Putamen (tissue), 1 donor: Measurements from ENCODE around the gene ADGRB2.

Experiments used
- DNase-seq: peaks from one replicate; pipeline ENCODE4 v3.0.0-alpha.2; 2016; ENCODE audit warnings: low spot score

ADGRB2 gene, protein sequence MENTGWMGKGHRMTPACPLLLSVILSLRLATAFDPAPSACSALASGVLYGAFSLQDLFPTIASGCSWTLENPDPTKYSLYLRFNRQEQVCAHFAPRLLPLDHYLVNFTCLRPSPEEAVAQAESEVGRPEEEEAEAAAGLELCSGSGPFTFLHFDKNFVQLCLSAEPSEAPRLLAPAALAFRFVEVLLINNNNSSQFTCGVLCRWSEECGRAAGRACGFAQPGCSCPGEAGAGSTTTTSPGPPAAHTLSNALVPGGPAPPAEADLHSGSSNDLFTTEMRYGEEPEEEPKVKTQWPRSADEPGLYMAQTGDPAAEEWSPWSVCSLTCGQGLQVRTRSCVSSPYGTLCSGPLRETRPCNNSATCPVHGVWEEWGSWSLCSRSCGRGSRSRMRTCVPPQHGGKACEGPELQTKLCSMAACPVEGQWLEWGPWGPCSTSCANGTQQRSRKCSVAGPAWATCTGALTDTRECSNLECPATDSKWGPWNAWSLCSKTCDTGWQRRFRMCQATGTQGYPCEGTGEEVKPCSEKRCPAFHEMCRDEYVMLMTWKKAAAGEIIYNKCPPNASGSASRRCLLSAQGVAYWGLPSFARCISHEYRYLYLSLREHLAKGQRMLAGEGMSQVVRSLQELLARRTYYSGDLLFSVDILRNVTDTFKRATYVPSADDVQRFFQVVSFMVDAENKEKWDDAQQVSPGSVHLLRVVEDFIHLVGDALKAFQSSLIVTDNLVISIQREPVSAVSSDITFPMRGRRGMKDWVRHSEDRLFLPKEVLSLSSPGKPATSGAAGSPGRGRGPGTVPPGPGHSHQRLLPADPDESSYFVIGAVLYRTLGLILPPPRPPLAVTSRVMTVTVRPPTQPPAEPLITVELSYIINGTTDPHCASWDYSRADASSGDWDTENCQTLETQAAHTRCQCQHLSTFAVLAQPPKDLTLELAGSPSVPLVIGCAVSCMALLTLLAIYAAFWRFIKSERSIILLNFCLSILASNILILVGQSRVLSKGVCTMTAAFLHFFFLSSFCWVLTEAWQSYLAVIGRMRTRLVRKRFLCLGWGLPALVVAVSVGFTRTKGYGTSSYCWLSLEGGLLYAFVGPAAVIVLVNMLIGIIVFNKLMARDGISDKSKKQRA (N-terminal part only)

DNA sequence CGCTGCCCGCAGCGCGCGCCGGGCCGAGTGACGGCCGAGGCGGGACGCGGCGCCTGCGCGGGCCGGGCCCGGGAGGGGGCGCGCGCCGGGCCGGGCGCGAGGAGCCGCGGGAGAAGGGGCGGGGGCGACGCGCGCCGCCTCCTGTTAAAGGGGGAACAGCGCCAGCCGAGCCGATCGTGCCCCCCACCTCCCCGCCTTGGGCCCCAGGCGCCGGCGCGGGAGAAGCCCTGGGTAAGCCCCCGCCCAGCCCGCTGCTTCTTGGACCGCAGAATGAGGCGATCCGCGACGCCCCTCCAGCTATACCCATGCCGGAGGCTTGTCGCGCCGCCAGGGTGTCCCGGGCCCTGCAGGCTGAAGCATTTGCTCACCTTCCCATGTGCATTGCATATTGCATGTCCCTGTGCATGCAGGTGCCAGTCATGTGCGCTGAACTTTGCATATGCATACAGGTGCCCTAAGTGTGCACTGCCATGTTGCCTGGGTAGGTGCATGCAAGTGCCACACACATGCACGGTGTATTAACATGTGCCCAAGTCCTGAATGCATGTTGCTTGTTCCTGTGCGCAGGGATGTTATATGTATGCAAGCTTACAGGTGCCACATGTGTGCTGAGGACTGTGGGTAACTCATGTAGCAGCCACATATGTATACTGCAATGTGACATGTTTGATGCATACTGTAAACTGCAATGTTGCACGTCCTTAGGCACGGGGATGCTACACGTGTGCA is at the start of gene ADGRB2:
ADGRB2 (minus strand) TSS at position 29 of the 729 bp plus-strand sequence. CDS start 7,119 bp downstream, outside the sequence.
- DNase-seq: peak; percentile 63

DNA sequence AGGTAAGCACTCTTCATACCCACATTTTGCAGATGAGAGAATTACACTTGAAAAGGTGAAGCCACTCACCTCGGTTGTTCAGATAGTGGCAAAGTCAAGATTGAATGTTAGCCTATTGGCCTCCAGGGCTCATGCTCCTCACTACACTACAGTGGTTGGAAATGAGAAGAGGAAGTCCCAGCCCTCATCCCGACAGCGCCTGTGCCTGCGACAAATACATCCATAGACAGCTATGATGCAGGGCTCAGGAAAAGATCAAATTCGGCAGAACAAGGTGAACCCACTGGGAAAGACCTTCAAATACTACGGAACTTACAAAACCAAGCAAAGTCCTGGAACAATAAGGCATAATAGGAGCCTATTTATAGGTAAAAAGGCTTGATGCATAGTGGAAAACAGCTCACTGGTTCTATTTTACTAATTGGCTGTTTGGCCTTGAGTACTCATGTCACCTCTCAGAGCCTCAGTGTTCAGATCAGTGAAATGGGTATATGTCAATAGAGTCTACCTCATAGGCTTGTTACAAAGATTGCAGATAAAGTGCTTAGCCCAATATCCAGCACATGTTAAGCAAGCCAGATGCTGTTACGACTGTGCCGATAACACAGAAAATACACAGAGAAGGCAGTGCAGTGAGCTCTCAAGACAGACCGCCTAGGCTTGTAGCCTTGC is 48.2 kb upstream of the ADGRB2 start:
- no peak for DNase-seq

DNA sequence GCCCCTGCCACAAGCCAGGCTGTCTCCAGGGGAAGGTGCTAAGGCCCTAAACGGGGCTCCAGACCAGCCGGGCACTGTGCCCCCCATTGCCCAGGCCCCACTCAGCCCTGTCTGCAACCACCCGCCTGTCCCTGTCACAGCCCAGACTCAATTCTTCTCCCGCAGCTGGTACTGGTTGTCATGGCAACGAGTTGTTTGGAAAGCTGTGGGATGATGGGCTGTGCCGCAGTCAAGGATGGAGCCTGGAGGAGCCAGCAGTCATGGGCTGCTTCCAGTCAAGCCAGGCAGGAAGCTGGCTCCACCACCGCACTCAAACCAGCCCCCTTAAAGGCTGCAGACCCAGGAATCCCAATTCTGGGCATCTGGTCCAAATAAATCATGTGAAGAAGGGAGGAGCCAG is 47.5 kb upstream of the ADGRB2 start:
- peak; percentile 93 for DNase-seq

DNA sequence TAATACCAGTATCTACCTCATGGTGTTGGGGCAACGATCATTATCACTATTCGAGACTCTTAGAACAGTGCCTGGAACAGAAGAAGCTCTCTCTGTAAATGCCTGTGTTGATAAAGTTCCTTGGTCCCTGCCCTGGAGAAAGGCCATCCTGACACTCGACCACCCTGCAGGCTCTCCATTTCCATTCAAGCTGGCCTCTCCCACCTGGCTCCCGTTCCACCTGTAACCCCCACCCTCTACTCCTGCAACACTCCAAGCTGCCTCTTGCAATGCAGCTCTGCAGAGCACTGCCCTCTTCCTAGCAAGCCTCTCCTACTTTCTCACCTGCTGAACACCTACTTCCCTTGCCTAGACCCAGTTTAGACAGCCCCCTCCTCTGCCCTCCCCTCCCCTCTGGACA is 45.6 kb upstream of the ADGRB2 start:
- no peak for DNase-seq

DNA sequence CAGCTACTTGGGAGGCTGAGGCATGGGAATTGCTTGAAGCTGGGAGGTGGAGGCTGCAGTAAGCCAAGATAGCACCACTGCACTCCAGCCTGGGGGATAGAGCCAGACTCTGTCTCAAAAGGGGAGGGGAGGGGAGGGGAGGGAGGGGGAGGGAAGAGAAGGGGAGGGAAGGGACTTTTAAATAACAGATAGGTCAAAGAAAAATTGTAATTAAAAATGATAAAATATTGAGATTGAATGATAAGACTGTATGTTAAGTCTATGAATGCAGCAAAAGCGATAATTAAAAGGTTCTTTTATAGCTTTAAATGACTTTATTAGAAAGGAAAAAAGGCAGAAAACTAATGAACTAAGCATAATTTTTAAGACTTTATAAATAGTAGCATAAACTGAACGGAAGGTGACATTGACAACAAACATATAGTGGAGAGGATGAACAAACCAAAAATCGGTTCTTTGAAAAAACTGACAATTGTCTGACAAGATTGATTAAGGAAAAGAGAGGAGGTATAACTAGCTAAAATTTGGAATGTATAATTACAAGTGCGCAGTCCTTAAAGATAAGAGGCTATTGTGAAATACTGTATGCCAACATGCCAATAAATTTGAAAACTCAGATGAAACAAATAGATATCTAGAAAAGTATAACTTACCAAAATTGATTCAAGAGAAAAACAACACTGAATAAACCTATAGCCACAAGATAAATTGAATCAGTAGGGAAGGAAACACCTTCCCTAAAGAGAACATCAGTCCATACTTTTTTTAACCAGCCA is 43.3 kb upstream of the ADGRB2 start:
- no peak for DNase-seq

DNA sequence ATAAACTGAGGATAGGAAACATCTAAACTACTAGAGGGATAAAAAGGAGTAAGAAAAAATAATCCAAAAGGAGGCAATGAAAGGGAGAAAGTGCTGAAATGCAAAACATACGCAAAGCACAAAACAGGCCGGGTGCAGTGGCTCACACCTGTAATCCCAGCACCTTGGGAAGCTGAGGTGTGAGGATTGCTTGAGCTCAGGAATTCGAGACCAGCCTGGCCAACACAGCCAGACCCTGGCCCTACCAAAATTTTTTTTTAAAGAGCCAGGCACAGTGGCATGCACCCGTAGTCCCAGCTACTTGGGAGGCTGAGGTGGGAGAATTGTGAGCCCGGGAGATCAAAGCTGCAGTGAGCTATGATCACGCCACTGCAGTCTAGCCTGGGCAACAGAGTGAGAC is 41.2 kb upstream of the ADGRB2 start:
- DNase-seq: no peak

DNA sequence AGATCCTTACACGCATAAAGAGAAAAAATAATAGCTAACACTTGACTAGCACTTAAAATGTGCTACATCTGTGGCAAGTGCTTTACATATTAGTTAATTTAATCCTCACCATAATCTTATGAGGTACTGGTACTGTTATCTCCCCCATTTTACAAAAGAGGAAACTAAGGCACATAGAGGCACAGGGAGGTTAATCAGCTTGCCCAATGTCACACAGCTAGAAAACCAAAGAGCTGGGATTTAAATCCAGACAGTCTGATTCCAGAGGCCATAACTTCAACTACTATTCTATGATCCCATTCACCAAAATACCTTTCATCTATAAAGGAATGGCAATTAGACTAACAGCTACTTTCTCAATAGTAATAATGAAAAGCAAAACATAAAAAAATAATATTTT is 40.0 kb upstream of the ADGRB2 start:
- DNase-seq: no peak

DNA sequence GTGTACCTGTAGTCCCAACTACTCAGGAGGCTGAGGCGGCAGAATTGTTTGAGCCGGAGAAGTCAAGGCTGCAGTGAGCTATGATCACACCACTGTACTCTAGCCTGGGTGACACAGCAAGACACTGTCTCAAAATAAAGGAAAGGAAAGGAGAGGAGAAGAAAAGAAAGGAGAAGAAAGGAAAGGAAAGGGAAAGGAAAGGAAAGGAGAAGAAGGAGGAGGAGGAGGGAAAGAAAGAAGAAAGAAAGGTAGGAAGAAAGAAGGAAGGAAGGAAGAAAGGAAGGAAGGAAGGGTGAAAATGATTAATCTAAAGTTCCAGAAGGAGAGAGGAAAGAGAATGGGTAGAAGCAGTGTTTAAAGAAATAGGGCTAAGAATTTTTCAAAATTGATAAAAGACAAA is 39.5 kb upstream of the ADGRB2 start:
- no peak for DNase-seq

DNA sequence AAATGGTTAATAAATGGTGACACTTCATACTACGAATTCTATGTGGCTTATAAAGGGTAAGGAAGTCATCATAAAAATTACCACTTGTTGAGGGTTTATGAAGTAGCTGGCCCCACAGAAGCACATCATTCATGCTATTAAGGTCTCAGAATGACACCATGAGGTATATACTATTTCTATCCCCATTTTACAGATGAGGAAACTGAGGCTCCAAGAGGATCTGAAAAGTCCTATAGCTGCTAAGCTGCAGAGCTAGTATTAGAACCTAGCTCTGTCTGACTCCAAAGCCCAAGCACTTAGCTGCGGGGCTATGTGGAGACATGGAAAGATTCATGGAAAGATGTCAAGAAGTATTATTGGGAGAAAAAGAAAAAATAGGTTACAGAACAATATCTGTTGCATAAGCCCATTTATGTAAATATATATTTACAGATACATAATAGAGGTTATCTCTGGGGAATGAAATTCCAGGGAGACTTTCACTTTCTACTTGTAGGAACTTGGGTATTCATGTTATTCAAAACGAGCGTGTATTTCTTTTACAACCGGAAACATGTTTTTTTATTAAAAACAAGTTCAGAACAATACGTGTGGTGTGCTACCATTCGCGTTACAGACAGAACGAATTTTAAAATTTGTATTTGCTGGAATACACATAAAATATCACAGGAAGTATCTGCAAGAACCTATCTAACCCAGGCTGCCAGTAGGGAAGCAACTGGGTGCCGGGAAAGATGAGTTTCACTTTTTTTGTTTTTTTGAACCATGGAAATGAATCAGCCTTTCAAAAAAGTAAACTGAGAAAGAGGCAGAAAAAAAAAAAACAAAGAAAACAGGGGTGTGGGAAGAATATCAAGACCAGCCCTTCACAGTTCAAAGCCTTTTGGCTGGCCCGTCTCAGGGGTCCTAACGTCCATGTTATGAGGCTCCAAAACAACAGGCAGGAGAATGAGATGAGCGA is 38.3 kb upstream of the ADGRB2 start:
- DNase-seq: no peak

DNA sequence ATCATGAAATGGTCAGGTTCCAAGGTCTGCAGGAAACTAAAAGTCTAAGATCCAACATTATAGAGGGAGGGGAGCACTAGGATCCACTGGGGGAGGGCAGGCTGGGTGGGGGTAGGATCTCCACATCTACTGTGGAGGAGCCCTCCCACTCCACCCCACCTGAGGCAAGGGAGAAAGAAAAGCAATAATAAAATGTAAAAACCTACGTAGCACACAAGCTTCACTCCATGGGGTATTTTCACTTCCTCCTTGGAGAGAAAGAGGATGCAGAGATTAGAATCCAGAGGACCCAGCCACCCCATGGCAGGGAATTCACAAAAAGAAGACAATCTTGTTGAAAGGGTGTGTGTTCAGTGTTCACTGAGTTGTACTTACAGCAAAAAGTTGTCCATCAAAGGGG is 37.3 kb upstream of the ADGRB2 start:
- no peak for DNase-seq

DNA sequence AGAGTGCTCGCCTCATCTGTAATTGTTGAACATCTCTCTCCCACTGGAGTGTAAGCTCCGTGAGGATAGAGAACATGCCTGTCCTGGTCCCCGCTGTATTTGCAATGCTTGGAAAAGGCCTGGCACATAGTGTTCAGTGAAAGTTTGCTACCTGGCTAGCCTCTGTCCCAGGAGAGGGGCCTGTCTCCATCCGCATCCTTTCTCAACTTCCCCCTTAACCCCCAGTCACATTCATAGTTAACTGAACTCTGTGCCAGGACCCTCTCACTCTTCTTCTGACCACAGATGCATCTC is 36.5 kb upstream of the ADGRB2 start:
- no peak for DNase-seq

DNA sequence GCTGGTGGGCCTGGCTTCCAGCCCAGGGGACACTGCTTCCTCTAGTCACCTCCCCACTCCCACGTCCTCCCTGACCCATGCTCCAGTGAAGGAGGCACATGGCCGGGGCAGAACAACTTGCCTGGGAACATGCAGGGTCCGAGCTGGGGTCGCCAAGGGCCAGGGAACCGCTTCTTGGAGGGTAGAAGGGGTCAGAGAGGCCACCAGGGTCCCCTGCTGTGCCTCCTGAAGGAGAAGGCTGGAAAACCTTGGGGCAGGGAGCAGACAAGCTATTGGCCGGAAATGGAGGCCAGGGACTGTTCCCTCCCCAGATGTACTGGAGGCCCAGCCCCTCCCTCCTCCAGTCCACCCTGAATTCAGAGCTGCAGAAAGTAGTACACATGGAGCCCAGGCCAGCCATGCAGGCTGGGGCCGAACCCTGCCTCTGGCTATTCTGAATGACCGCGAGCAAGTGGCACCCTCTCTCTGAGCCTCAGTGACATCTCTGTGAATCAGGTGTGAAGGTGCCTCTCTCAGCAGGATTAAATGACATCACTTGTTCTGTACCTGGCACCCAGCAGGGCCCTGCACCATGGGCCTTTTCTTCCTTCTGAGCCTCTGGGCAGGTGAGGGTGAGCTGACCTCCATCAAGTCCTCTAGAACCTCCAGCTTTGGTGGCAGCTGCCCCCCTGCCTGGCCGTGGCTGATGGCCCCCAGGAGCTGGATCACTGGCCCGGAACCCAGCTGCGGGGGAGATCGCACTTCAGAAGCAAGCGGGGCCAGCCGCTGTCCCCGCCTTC is 35.9 kb upstream of the ADGRB2 start:
- no peak for DNase-seq

DNA sequence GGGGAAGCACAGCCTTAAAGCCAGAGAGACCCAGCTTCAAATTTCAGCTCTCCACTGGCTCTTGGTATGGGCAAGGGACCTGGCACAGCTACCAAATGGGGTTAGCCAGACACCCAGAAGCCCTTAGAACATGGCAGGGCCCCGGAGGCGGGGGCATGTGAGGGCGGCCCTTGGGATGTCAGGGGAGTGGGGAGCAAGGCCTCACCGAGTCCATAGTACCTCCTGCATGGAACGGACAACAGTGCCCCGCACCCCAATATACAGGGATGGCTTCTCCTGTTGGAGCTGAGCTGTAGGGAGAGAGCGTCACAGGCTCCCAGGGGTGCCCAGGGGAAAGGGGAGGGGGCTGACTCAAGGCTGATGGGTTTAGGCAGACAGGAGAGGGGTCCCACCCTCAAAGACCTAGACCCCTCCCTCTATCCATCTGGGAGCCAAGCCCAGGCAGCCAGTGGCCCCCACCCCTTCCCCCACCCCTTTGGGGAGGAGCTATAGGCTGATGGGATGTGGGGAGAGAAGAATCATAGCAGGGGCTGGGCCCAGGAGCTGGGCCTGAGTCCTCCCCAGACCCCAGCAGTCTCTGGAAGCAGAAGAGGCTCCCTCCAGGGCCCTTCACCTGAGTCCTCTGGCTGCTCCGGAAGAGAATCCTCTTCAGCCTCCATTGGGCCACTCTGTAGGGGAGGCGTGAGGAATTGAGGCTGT is 35.2 kb upstream of the ADGRB2 start:
- DNase-seq: no peak

DNA sequence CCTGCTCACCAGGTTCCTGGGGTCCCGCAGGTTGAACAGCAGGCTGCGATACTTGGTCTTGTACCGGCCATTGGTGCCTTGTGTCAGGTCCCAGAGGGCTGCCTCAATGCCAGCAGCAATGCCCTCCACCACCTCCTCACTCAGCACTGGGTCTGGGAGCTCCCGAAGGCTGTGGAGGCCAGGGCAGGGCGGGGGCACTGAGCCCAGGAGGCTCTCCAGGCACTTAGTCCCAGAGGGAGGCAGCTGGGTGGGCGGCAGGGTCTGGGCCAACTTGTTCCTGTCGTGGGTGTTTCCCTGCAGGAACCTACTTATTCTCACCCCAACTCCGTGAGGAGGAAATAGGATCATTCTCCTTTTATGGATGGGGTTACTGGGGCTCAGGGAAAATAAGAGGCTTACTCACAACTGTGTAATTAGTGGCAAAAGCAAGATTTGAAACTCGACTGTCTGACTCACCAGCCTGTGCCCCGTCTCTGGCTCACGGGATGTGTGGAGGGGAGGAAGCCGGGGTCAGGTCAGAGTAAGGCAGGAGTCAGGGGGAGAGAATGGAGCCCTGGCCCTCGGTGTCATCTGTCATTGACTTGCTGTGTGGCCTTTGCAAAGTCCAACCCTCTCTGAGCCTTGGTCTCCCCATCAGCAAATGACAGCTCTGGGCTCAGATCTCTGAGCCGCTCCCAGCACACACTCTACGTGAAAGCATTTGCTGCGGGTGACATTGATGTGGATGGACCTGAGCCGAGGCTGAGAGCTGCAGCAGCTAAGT is 34.5 kb upstream of the ADGRB2 start:
- no peak for DNase-seq

DNA sequence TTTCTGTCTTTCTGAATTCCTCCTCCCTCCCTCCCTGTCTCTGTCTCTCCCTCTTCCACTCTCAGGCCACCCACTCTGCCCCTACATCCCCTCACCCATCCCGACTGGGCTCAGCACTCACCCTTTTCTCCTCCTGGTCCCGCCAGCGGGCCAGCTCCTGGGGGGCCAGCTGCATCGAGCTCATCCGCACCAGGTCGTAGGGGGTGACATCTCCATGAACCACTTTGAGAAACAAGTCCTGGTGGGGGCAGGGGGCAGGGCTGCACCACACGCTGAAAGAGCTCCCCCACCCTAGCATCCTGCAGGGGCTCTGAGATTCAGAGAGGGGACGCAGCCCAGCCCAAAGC is 33.9 kb upstream of the ADGRB2 start:
- no peak for DNase-seq

DNA sequence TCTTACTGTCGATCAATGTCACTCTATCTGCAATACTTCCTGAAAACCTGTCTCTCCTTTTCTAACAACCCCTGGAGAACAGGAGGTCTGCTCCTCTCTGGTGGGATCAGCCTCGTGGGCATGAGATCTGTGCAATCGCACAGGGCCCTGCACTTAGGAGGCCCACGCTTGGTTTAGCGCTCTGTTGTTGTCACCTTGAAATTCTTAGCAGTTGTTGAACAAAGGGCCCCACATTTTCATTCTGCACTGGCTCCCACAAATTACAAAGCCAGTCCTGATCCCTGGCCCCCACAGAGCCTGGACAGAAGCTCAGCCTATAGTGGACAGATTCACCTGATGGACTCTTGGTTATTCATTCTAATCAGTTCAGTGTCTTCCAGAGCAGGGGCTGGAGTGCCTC is 33.1 kb upstream of the ADGRB2 start:
- no peak for DNase-seq

DNA sequence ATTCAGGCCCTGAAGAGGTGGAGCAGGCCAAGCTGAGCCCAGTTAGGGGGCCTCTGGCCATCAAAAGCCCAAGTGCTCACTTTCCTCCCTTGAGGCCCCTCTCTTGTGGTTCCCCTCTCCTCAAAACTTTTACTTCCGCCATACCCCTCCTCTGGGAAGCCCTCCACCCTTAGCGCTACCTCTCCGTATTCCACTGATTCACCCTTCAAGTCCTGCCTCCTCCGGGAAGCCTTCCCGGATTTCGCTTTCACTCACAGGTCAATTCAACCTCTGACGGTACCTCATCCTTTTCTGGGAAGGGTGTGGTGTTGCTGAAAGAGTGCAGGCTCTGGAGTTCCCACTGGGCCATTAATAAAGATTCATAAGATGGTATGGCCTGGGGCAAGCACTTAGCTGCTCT is 32.6 kb upstream of the ADGRB2 start:
- no peak for DNase-seq
